Brain microvascular endothelial cell (primary cell): ENCODE results near the gene SMOC1.

Experiments used
- DNase-seq: peaks from one replicate; pipeline ENCODE4 v3.0.0-alpha.2; 2020
- H3K27ac ChIP-seq: fragments of 250-450 bp; sonication (Bioruptor Pico); 2 replicates; pipeline ENCODE4 v1.5.1; 2020; ENCODE audit warnings: mild to moderate bottlenecking, moderate library complexity
- H3K27me3 ChIP-seq: fragments of 250-450 bp; sonication (Bioruptor Pico); replicated peaks from 2 replicates; pipeline ENCODE4 v1.5.1; 2020; ENCODE audit warnings: mild to moderate bottlenecking
- H3K36me3 ChIP-seq: fragments of 250-450 bp; sonication (Bioruptor Pico); replicated peaks from 2 replicates; pipeline ENCODE4 v1.5.1; 2020; ENCODE audit warnings: mild to moderate bottlenecking
- H3K4me3 ChIP-seq: 2 replicates; pipeline ENCODE4 v1.5.1; 2011; ENCODE audit warnings: low read depth, mild to moderate bottlenecking, control low read depth, low read length, moderate library complexity
- in situ Hi-C: cut with HindIII; loops from 2 replicates; pipeline ENCODE4 v1.10.0; 2017; ENCODE audit warnings: low sequenced_read_pairs, low pct_ligation_motif_present
- TF ChIP-seq, protein P1 (sequence below): IDR thresholded peaks from 2 replicates; pipeline ENCODE4 v1.5.1; 2011; ENCODE audit warnings: low read depth, mild to moderate bottlenecking, moderate library complexity, low read length, control low read depth, inconsistent platforms; ENCODE audit errors: missing control alignments

Gene SMOC1

GRCh38 chr14:69865701-69866365, 13.4 kb upstream of the SMOC1 start:
- no peaks in the 10 kb centered on the region for H3K27me3 ChIP-seq
- H3K27ac ChIP-seq: no peak overlapping the region
- in situ Hi-C loops: no loop called here
- H3K4me3 ChIP-seq: no peak overlapping the region
- TF ChIP-seq, protein P1, sequence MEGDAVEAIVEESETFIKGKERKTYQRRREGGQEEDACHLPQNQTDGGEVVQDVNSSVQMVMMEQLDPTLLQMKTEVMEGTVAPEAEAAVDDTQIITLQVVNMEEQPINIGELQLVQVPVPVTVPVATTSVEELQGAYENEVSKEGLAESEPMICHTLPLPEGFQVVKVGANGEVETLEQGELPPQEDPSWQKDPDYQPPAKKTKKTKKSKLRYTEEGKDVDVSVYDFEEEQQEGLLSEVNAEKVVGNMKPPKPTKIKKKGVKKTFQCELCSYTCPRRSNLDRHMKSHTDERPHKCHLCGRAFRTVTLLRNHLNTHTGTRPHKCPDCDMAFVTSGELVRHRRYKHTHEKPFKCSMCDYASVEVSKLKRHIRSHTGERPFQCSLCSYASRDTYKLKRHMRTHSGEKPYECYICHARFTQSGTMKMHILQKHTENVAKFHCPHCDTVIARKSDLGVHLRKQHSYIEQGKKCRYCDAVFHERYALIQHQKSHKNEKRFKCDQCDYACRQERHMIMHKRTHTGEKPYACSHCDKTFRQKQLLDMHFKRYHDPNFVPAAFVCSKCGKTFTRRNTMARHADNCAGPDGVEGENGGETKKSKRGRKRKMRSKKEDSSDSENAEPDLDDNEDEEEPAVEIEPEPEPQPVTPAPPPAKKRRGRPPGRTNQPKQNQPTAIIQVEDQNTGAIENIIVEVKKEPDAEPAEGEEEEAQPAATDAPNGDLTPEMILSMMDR: no peak
- H3K36me3 ChIP-seq: no peaks in the 10 kb centered on the region
- no peak for DNase-seq

DNA sequence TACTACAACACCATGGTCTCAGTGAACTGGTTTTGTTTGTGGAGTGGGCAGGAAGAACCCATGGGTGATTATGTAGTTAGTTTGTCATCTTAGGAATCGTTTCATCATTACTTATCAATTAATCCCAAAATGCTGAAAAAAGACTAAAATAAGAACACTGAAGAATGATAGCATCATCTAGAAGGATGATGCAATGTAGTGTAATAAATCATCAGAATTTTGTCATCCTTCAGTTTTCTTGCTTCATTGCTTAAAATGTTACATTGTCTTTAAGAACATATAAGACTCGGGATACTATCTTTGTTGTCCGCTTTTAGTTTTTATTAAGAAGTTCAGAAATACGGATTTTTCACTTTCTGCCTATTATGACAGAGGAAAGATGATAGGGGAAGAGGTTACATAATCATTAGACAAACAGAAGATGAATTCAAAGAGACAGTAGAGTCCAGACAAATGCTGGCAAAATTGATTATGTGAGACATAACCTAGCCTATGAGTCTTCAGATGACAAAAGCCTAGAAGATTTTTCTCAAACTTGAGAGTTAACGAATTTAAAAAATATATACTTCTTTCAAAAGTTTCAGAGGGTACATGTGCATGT, 10.8 kb upstream of the SMOC1 start:
- H3K4me3 ChIP-seq: no peak overlapping the region
- no peak for DNase-seq
- H3K36me3 ChIP-seq: no peaks in the 10 kb centered on the region
- in situ Hi-C loops: no loop called here
- no peak overlapping the region for H3K27ac ChIP-seq
- TF ChIP-seq, protein P1: no peak
- H3K27me3 ChIP-seq: no peaks in the 10 kb centered on the region

DNA sequence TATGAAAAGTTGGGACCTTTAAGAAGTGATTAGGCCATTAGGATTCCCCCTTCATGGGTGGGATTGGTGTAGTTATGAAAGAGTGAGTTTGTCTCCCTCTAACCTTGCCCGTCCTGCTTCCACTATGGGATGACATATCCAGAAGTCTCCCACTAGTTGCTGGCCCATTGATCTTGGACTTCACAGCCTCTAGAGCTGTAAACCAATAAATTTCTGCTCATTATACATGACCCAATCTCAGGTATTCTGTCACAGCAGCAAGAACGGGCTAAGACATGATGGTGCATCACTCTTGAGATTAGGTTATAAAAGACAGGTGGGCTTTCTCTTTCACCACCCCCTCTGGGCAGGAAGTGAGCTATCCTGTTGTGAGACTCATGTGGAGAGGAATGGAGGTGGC, 8.6 kb upstream of the SMOC1 start:
- Histone ChIP-seq H3K4me3 (no peak overlapping the region), H3K36me3 (no peaks in the 10 kb centered on the region), H3K27me3 (no peaks in the 10 kb centered on the region), H3K27ac (no peak overlapping the region)
- TF ChIP-seq, protein P1: no peak
- DNase-seq: no peak
- in situ Hi-C loops: no loop called here

DNA sequence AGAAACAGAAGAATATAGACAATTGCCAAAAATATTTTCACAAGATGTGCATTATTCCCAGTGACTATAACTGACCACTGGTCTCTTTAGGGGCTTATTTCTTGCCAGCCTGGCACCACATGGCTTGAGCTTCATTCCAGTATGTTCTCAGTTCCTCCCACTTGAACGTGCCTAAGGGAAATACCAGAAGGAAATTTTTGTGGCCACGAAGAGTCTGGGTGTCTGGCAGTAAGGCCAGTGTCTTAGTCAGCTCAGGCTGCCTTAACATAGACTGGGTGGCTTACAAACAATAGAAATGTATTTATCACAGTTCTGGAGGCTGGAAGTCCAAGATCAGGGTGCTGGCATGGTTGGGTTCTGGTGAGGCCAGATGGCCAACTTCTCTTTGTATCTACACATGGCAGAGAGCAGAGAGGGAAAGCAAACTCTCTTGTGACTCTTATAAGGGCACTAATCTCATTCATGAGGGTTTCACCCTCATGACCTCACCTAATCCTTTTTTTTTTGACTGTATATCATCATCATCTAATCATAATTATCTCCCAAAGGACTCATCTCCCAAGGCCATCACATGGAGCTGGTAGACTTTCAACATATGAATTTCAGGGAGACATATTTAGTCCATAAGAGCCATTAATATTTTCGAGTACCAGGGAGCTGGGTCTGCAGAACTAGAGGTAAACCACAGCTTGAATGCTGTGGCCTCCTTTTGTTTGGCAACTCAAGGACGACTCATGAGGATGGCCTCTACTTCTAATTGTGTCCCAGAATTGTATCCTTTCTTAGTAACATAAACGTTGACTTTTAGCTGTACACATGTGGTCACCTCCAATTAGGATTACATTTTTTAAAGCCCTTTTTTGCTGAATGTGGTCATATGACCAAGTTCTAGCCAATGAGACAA, 5.1 kb upstream of the SMOC1 start:
- peak; percentile 43 for DNase-seq
- in situ Hi-C loops: no loop called here
- Histone ChIP-seq H3K27ac (no peak overlapping the region), H3K27me3 (peaks cover 4% of the 10 kb centered on the region), H3K4me3 (no peak overlapping the region), H3K36me3 (no peaks in the 10 kb centered on the region)
- TF ChIP-seq, protein P1: no peak

DNA sequence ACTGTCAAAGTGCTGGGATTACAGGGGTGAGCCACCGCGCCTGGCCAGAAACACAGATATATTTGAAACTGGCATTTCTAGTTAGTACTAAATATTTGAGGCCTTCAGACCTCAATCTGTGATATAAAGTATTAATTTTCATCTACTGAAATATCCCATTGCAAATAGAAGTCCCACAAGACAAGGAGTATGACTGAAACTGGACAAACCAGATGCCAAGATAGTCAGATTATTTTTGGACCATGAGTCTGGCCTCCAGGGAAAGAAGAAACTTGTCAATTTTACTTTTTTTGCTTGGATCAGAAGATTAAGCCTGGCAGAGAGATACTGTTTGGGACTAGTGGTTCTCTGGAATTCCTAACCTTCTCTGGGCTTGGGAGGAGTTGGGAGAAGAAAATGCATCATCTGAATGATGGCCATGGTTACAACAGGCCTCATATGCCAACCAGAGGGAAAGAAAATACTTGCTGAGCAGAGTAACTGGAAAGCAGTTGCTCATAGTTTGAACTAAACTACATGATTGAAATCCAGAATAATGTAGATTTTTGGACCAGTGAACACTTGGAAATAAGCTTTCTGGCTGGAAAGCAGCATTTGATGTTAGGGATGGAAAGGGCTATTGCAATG, 2.9 kb upstream of the SMOC1 start:
- Histone ChIP-seq H3K4me3 (no peak overlapping the region), H3K27ac (no peak overlapping the region), H3K27me3 (peaks cover 18% of the 10 kb centered on the region), H3K36me3 (no peaks in the 10 kb centered on the region)
- TF ChIP-seq, protein P1: no peak
- in situ Hi-C loops: no loop called here
- no peak for DNase-seq
